PC-9 (cell line): ENCODE results near the gene KCNK3. TPM values are rescaled to one million over a fixed set of nuclear protein-coding genes. Genes with fewer than 3 reads are reported as not detected.

Source experiments
- BruUV-seq: library from RNA; stranded (reverse); fragments of 400-500 nt; replicated peaks from 2 replicates; lab custom pipeline; 2021; lab: Mats Ljungman, UMichigan
- CTCF ChIA-PET: fragments of 300-600 bp; sonication (Branson Sonifier 250); formaldehyde crosslinking; loops from one replicate; lab custom pipeline; 2022; ENCODE audit warnings: antibody characterized with exemption; lab: Charles Lee
- POLR2A ChIA-PET: fragments of 300-600 bp; sonication (Branson Sonifier 250); formaldehyde crosslinking; loops from one replicate; lab custom pipeline; 2022; ENCODE audit warnings: antibody characterized with exemption; ENCODE audit not compliant: unreplicated experiment; lab: Charles Lee
- DNase-seq, 2 experiments: peaks; one replicate each; pipeline versions ENCODE4 v3.0.0 to v3.0.0-alpha.2; 2015 to 2022; ENCODE audit warnings: mixed read lengths in 1 of 2
- H2AFZ ChIP-seq: fragments of 200-600 bp; sonication (generic); 2 replicates; pipeline ENCODE4 v1.8.1; 2017; ENCODE audit warnings: antibody characterized with exemption
- H3F3A ChIP-seq: fragments of 200-600 bp; sonication (generic); 2 replicates; pipeline ENCODE4 v1.8.1; 2017; ENCODE audit warnings: antibody characterized with exemption, mild to moderate bottlenecking, low read depth; ENCODE audit not compliant: insufficient read depth
- H3K27ac ChIP-seq: fragments of 200-600 bp; sonication (generic); 2 replicates; pipeline ENCODE4 v1.6.1; 2016; ENCODE audit warnings: mixed run types
- H3K27me3 ChIP-seq: fragments of 200-600 bp; sonication (generic); 2 replicates; pipeline ENCODE4 v1.6.1; 2016; ENCODE audit warnings: low read depth, mixed run types; ENCODE audit not compliant: insufficient read depth
- H3K36me3 ChIP-seq: fragments of 200-600 bp; sonication (generic); 2 replicates; pipeline ENCODE4 v1.6.1; 2016; ENCODE audit warnings: low read depth, mixed run types
- H3K4me1 ChIP-seq: fragments of 200-600 bp; sonication (generic); replicated peaks from 2 replicates; pipeline ENCODE4 v1.6.1; 2016; ENCODE audit warnings: mixed run types; ENCODE audit not compliant: insufficient read depth
- H3K4me2 ChIP-seq: fragments of 200-600 bp; sonication (generic); 2 replicates; pipeline ENCODE4 v1.6.1; 2017; ENCODE audit warnings: mixed run types
- H3K4me3 ChIP-seq: fragments of 200-600 bp; sonication (generic); 2 replicates; pipeline ENCODE4 v1.6.1; 2016; ENCODE audit warnings: mixed run types
- H3K79me2 ChIP-seq: fragments of 200-600 bp; sonication (generic); 2 replicates; pipeline ENCODE4 v1.6.1; 2017; ENCODE audit warnings: low read depth, mixed run types
- H3K9me2 ChIP-seq: fragments of 200-600 bp; sonication (generic); 2 replicates; pipeline ENCODE4 v1.8.1; 2017; ENCODE audit warnings: mild to moderate bottlenecking; ENCODE audit not compliant: insufficient read depth
- H3K9me3 ChIP-seq: fragments of 200-600 bp; sonication (generic); 2 replicates; pipeline ENCODE4 v1.8.1; 2016; ENCODE audit warnings: low read depth; ENCODE audit not compliant: insufficient read depth
- H4K20me1 ChIP-seq: fragments of 200-600 bp; sonication (generic); 2 replicates; pipeline ENCODE4 v1.8.1; 2017; ENCODE audit not compliant: insufficient read depth
- EZH2 ChIP-seq: fragments of 200-600 bp; sonication (generic); IDR thresholded peaks from 2 replicates; pipeline ENCODE4 v1.8.0; 2017; ENCODE audit warnings: antibody characterized with exemption, low read depth
- intact Hi-C: fragments of 100-400 bp; cut with micrococcal nuclease; formaldehyde crosslinking; loops from one replicate; pipeline ENCODE4 v1.10.0; 2022; ENCODE audit not compliant: unreplicated experiment
- total RNA-seq: library from RNA; stranded (reverse); gene quantifications from 2 replicates; pipeline ENCODE4 v1.2.3, GENCODE V29; 2021
- TF ChIP-seq, protein P1 (sequence below): fragments of 200-600 bp; sonication (generic); conservative IDR thresholded peaks from 2 replicates; pipeline ENCODE4 v1.6.1; 2017; ENCODE audit warnings: mixed run types, antibody characterized with exemption, mild to moderate bottlenecking, moderate library complexity

Gene KCNK3
- total RNA-seq, 1 experiment from 2014 or later = not detected

DNA sequence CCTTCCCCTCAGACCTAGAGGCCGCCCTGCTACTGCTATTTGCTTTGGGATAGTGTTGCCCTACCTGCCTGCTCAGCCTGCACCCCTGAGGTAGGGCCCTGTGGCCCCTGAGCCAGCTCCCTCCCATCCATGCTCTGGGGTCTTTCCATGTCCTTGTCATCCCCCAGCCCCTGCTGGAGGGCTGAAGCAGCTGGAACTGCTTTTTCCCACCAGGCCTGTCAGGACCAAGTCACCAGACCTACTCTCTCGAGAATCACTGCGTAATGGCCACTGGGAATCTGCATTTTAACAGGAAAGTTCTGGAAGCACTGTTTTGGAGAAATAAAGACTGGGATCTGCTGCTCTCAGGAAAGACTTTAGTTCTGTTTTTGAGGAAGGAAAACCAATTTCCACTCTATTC lies 51.3 kb downstream of the KCNK3 start:
- DNase-seq = no peak
- H3K27ac ChIP-seq = no peak overlapping the region
- intact Hi-C loops = loop anchor here (10.0 kb wide), 1 partner anchor 509 kb away; no protein-coding TSS in a partner anchor
- no peaks in the 10 kb centered on the region for H3F3A ChIP-seq
- H3K9me3 ChIP-seq = no peaks in the 10 kb centered on the region
- H3K27me3 ChIP-seq = no peaks in the 10 kb centered on the region
- H3K4me3 ChIP-seq = no peak overlapping the region
- BruUV-seq = no TSS peak
- H3K9me2 ChIP-seq = no peaks in the 10 kb centered on the region
- no peaks in the 10 kb centered on the region for H4K20me1 ChIP-seq
- no peaks in the 10 kb centered on the region for H3K4me1 ChIP-seq
- H2AFZ ChIP-seq = no peak overlapping the region
- TF ChIP-seq EZH2 = no peak
- TF ChIP-seq, protein P1, sequence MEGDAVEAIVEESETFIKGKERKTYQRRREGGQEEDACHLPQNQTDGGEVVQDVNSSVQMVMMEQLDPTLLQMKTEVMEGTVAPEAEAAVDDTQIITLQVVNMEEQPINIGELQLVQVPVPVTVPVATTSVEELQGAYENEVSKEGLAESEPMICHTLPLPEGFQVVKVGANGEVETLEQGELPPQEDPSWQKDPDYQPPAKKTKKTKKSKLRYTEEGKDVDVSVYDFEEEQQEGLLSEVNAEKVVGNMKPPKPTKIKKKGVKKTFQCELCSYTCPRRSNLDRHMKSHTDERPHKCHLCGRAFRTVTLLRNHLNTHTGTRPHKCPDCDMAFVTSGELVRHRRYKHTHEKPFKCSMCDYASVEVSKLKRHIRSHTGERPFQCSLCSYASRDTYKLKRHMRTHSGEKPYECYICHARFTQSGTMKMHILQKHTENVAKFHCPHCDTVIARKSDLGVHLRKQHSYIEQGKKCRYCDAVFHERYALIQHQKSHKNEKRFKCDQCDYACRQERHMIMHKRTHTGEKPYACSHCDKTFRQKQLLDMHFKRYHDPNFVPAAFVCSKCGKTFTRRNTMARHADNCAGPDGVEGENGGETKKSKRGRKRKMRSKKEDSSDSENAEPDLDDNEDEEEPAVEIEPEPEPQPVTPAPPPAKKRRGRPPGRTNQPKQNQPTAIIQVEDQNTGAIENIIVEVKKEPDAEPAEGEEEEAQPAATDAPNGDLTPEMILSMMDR = no peak
- ChIA-PET CTCF (no interaction called here), POLR2A (no interaction called here)
- H3K4me2 ChIP-seq = no peak overlapping the region
- H3K79me2 ChIP-seq = no peaks in the 10 kb centered on the region
- H3K36me3 ChIP-seq = no peaks in the 10 kb centered on the region

DNA sequence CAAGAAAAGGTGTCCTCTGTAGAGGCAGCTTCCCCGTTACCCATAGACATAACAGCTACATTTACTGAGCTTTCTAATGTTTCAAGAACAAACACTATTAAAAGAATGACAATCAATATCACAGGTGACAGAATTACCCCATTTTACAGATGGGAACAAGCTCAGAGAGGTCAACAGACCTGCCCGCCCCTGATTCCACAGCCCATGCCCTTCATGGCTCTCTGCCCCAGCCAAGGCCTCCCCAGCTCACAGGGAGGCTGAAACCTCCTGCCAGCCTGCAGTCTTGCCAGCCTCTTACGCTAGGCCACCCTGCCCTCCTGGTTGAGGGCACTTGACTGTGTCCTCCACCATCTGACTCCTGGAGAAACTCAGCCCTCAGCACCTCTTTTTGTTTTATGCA lies 52.4 kb downstream of the KCNK3 start:
- Histone ChIP-seq H3K4me1 (no peaks in the 10 kb centered on the region), H3F3A (no peaks in the 10 kb centered on the region), H3K9me3 (no peaks in the 10 kb centered on the region), H3K4me3 (no peak overlapping the region), H4K20me1 (no peaks in the 10 kb centered on the region), H3K36me3 (no peaks in the 10 kb centered on the region), H3K9me2 (no peaks in the 10 kb centered on the region), H3K79me2 (no peaks in the 10 kb centered on the region), H3K4me2 (no peak overlapping the region), H2AFZ (no peak overlapping the region), H3K27ac (no peak overlapping the region), H3K27me3 (no peaks in the 10 kb centered on the region)
- ChIA-PET POLR2A (interaction anchor here (0.7 kb wide), 1 partner anchor 315 kb away, joined by 3 read pairs; no protein-coding TSS in a partner anchor), CTCF (interaction anchor here (0.6 to 0.7 kb wide), 4 partner anchors 14 to 312 kb away, joined by 3 to 6 read pairs (median 4); no protein-coding TSS in a partner anchor)
- intact Hi-C loops = loop anchor here (1.0 to 10.0 kb wide), 3 partner anchors 140 to 793 kb away; no protein-coding TSS in a partner anchor
- BruUV-seq = no TSS peak
- TF ChIP-seq, protein P1 = no peak
- no peak for TF ChIP-seq EZH2
- no peak for DNase-seq

DNA sequence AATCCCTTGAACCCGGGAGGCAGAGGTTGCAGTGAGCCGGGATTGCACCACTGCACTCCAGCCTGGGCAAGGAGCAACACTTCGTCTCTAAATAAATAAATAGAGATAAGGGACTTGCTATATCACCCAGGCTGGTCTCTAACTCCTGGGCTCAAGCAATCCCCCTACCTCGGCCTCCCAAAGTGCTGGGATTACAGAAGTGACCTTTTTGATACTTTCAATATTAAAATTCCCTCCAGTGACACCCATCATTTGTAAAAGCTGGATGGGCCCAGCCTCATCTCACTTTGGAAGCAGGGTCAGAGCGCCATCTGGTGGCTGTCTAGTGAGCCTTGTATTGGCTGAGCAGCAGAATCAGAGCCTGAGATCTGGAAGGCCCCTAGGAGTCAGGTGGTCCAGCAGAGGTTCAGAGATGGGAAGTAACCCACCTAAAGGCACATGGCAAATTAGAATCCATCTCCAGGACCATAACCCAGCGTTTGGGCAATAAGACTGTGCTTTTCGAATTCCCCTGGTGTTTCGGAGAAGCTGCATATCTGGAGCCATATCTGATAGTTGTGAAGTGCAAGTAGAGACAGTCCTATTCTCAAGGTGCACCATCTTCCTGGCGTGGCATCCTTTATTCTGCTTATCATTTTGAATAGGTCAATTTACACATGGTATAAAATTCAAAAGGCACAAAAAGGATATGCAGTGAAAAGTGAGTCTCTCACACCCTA lies 53.2 kb downstream of the KCNK3 start:
- H3K4me2 ChIP-seq = no peak overlapping the region
- ChIA-PET POLR2A (interaction anchor here (0.5 kb wide), 1 partner anchor 683 kb away, joined by 3 read pairs; no protein-coding TSS in a partner anchor), CTCF (interaction anchor here (0.6 to 0.7 kb wide), 2 partner anchors 24 to 289 kb away, joined by 3 read pairs; no protein-coding TSS in a partner anchor)
- TF ChIP-seq, protein P1 = peak; percentile 98
- no peak for TF ChIP-seq EZH2
- no peak overlapping the region for H3K27ac ChIP-seq
- H3K27me3 ChIP-seq = no peaks in the 10 kb centered on the region
- no peaks in the 10 kb centered on the region for H4K20me1 ChIP-seq
- no peaks in the 10 kb centered on the region for H3K9me2 ChIP-seq
- no peak overlapping the region for H2AFZ ChIP-seq
- H3K9me3 ChIP-seq = no peaks in the 10 kb centered on the region
- no peak overlapping the region for H3K4me3 ChIP-seq
- intact Hi-C loops = loop anchor here (1.0 to 10.0 kb wide), 3 partner anchors 140 to 793 kb away; no protein-coding TSS in a partner anchor
- BruUV-seq = no TSS peak
- no peaks in the 10 kb centered on the region for H3K4me1 ChIP-seq
- no peaks in the 10 kb centered on the region for H3K79me2 ChIP-seq
- no peaks in the 10 kb centered on the region for H3K36me3 ChIP-seq
- no peaks in the 10 kb centered on the region for H3F3A ChIP-seq
- DNase-seq = peak; percentile 63 to 71
